Testis (tissue), 3 donors: Measurements from ENCODE around the gene DPYSL3. TPM values are rescaled to one million over a fixed set of nuclear protein-coding genes. Genes with fewer than 3 reads are reported as not detected.
A peak's percentile ranks its signal among the peaks of the same experiment; 100 is the strongest.
"Not testable (repeated sequence)": the region's sequence is repeated elsewhere in the genome, so short reads cannot be mapped to it uniquely, and the experiment has no call there.

Experiments used
- DNase-seq: peaks from one replicate; pipeline ENCODE4 v3.0.0-alpha.2; 2019
- H3K27ac ChIP-seq, 2 donors: fragments of 200-600 bp; sonication (generic); one replicate each; pipeline ENCODE4 v1.5.1; 2019
- H3K27me3 ChIP-seq: fragments of 200-600 bp; sonication (generic); one replicate; pipeline ENCODE4 v1.5.1; 2019
- H3K36me3 ChIP-seq: fragments of 200-600 bp; sonication (generic); one replicate; pipeline ENCODE4 v1.5.1; 2017; ENCODE audit warnings: low read depth; ENCODE audit errors: missing control alignments
- H3K4me1 ChIP-seq: fragments of 200-600 bp; sonication (generic); one replicate; pipeline ENCODE4 v1.5.1; 2019
- H3K4me3 ChIP-seq, 2 donors: fragments of 200-600 bp; sonication (generic); one replicate each; pipeline ENCODE4 v1.5.1; 2017 to 2019
- H3K9me3 ChIP-seq: fragments of 200-600 bp; sonication (generic); one replicate; pipeline ENCODE4 v1.5.1; 2017
- POLR2A ChIP-seq: fragments of 450-650 bp; IDR thresholded peaks from one replicate; pipeline ENCODE4 v1.6.1; 2017; ENCODE audit warnings: antibody characterized with exemption, mild to moderate bottlenecking, moderate library complexity
- WGBS, 2 donors: methylation state at CpG; one replicate each; pipeline ENCODE4 v1.1.5; 2018; 5-methylcytosine and 5-hydroxymethylcytosine counted together
- intact Hi-C: fragments of 100-400 bp; cut with DNase I; formaldehyde crosslinking; loops from one replicate; pipeline ENCODE4 v1.15.1; 2023; ENCODE audit warnings: low total_unique reads
- polyA plus RNA-seq: library from polyadenylated mRNA; stranded (reverse); fragments of 350-450 nt; fragmentation: Illumina TruSeq; extraction: RNeasy Lipid Tissue Mini Kit (QIAGEN cat#74804); gene quantifications from one replicate; pipeline ENCODE4 v1.2.3, GENCODE V29; 2014; ENCODE audit warnings: low read depth, low replicate concordance; ENCODE audit not compliant: insufficient read depth
- total RNA-seq, 2 donors: library from RNA; depleted of rRNA; stranded (reverse); fragments of >200 nt; gene quantifications; one replicate each; pipeline ENCODE4 v1.2.3, GENCODE V29; 2016
- TF ChIP-seq, protein P1 (sequence below), 3 experiments: fragments of 450-650 bp in 2 of 3; fragments of 200-600 bp in 1 of 3; sonication (generic) in 1 of 3; IDR thresholded peaks; one replicate each; pipeline ENCODE4 v1.5.1; 2016 to 2019; ENCODE audit warnings: antibody characterized with exemption in 3 of 3, mild to moderate bottlenecking in 2 of 3, moderate library complexity in 1 of 3

The DPYSL3 gene
- total and polyA plus RNA-seq, 3 donors from 2014 or later = 42.5 to 71.6 (median 68.9) TPM

GRCh38 chr5:147554261-147554817, 44.5 kb upstream of the DPYSL3 start:
- no peak overlapping the region for H3K4me3 ChIP-seq
- TF ChIP-seq POLR2A = no peak
- TF ChIP-seq, protein P1, sequence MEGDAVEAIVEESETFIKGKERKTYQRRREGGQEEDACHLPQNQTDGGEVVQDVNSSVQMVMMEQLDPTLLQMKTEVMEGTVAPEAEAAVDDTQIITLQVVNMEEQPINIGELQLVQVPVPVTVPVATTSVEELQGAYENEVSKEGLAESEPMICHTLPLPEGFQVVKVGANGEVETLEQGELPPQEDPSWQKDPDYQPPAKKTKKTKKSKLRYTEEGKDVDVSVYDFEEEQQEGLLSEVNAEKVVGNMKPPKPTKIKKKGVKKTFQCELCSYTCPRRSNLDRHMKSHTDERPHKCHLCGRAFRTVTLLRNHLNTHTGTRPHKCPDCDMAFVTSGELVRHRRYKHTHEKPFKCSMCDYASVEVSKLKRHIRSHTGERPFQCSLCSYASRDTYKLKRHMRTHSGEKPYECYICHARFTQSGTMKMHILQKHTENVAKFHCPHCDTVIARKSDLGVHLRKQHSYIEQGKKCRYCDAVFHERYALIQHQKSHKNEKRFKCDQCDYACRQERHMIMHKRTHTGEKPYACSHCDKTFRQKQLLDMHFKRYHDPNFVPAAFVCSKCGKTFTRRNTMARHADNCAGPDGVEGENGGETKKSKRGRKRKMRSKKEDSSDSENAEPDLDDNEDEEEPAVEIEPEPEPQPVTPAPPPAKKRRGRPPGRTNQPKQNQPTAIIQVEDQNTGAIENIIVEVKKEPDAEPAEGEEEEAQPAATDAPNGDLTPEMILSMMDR (IDR thresholded peaks at IDR 0.05) = no peak
- peaks cover 5% of the 10 kb centered on the region for H3K4me1 ChIP-seq
- no peaks in the 10 kb centered on the region for H3K36me3 ChIP-seq
- WGBS, 2 donors = 38 to 41% methylated on average over 7 of the region's 7 CpGs
- no peak for DNase-seq
- H3K27me3 ChIP-seq = no peaks in the 10 kb centered on the region
- intact Hi-C loops = loop anchor here (10.0 kb wide), 1 partner anchor 100 kb away; no protein-coding TSS in a partner anchor
- H3K27ac ChIP-seq = peak overlapping the region in 1 of 2 donors; percentile 72
- H3K9me3 ChIP-seq = no peaks in the 10 kb centered on the region

DNA sequence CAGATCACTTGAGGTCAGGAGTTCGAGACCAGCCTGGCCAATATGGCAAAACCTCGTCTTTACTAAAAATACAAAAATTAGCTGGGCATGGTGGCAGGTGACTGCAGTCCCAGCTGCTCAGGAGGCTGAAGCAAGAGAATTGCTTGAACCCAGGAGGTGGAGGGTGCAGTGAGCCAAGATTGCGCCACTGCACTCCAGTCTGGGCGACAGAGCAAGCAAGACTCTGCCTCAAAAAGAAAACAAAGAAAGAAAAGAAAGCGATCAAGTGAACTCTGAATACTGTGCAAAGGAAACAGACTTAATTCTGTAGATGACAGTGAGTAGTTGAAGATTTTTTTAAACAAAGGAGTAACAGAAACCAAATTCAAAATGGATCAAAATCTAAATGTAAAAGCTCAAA, 43.9 kb upstream of the DPYSL3 start:
- not testable (repeated sequence) for H3K9me3 ChIP-seq, H3K4me1 ChIP-seq, H3K4me3 ChIP-seq, H3K27me3 ChIP-seq, H3K36me3 ChIP-seq, DNase-seq
- peak overlapping the region in 1 of 2 donors; percentile 72 for H3K27ac ChIP-seq
- WGBS, 2 donors = 47 to 72% methylated on average over 5 of the region's 5 CpGs
- intact Hi-C loops = loop anchor here (10.0 kb wide), 1 partner anchor 99 kb away; no protein-coding TSS in a partner anchor

- H3K36me3 ChIP-seq = no peaks in the 10 kb centered on the region
- H3K4me3 ChIP-seq = no peak overlapping the region
- 76 to 87% methylated on average over 4 of the region's 4 CpGs for WGBS, 2 donors
- H3K27me3 ChIP-seq = no peaks in the 10 kb centered on the region
- no peak overlapping the region for H3K27ac ChIP-seq
- peaks cover 5% of the 10 kb centered on the region for H3K4me1 ChIP-seq
- H3K9me3 ChIP-seq = no peaks in the 10 kb centered on the region
- no peak for DNase-seq
- intact Hi-C loops = loop anchor here (10.0 kb wide), 1 partner anchor 98 kb away; no protein-coding TSS in a partner anchor
- TF ChIP-seq, protein P1 (IDR thresholded peaks at IDR 0.05) = no peak
- TF ChIP-seq POLR2A = no peak
Observed at GRCh38 chr5:147552897-147553296, 43.0 kb upstream of the DPYSL3 start.

- Histone ChIP-seq H3K9me3 (no peaks in the 10 kb centered on the region), H3K36me3 (no peaks in the 10 kb centered on the region), H3K27ac (no peak overlapping the region), H3K27me3 (no peaks in the 10 kb centered on the region), H3K4me1 (peaks cover 5% of the 10 kb centered on the region), H3K4me3 (no peak overlapping the region)
- WGBS, 2 donors = 56 to 61% methylated on average over 1 of the region's 1 CpG
- no peak for DNase-seq
- TF ChIP-seq POLR2A = no peak
- TF ChIP-seq, protein P1 (IDR thresholded peaks at IDR 0.05) = no peak
- intact Hi-C loops = loop anchor here (10.0 kb wide), 1 partner anchor 97 kb away; no protein-coding TSS in a partner anchor
Observed at GRCh38 chr5:147551677-147552076, 41.8 kb upstream of the DPYSL3 start.

- Histone ChIP-seq H3K27me3 (no peaks in the 10 kb centered on the region), H3K4me1 (no peaks in the 10 kb centered on the region), H3K9me3 (no peaks in the 10 kb centered on the region), H3K27ac (no peak overlapping the region), H3K4me3 (no peak overlapping the region), H3K36me3 (no peaks in the 10 kb centered on the region)
- TF ChIP-seq POLR2A = no peak
- TF ChIP-seq, protein P1 (IDR thresholded peaks at IDR 0.05) = no peak
- WGBS, 2 donors = 53 to 64% methylated on average over 3 of the region's 3 CpGs
- no peak for DNase-seq
- intact Hi-C loops = no loop called here
Observed at GRCh38 chr5:147547730-147548129, 37.9 kb upstream of the DPYSL3 start.
